ENCODE results near the gene ZNF618.
A peak's percentile ranks its signal among the peaks of the same experiment; 100 is the strongest.

ZNF618 gene

GRCh38 chr9:113963017-113963620, 87.0 kb downstream of the ZNF618 start:
- DNase-seq = peak; percentile 29 to 51

GRCh38 chr9:113963696-113964494, 87.8 kb downstream of the ZNF618 start:
- DNase-seq = no peak

- DNase-seq = no peak
Observed at GRCh38 chr9:113964495-113965170, 88.5 kb downstream of the ZNF618 start.

DNA sequence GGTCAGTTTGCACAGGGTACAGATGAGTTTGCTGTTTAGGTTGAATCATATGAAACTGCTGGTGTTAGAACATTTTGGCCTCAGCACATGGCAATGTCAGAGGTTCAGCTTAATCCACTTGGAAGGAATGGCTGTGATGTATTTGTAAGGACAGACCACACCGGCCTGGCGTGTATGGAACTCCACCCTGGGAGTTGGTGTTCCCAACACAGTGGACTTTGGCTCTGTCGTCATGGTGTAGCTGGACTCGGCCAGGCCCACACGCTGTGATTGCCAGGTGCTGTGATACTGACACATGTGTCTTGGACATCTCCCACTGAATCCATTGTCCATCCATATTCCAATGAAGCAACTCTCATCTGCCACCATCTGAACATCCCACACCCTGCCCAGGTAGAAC, 90.3 kb downstream of the ZNF618 start:
- no peak for DNase-seq

GRCh38 chr9:113967380-113967779, 91.3 kb downstream of the ZNF618 start:
- no peak for DNase-seq

DNA sequence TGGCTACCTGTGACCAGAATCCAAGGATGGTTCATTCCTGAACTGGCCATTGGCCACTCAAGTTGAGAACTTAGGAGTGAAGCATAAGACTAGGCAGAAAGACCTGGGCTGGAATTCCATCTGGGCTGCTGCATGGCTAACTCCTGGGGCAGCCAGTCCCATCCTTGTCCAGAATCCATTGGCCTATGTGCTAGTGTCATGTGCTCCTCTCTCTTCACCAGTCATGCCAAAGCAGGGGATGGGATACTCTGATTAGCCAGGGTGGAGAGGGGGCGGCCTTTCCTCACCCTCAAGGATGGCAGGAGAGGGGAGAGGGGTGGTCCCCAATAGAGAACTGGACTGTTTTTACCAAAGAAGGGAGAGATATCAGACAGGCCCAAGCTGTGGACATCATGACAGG, 93.2 kb downstream of the ZNF618 start:
- DNase-seq = no peak

DNA sequence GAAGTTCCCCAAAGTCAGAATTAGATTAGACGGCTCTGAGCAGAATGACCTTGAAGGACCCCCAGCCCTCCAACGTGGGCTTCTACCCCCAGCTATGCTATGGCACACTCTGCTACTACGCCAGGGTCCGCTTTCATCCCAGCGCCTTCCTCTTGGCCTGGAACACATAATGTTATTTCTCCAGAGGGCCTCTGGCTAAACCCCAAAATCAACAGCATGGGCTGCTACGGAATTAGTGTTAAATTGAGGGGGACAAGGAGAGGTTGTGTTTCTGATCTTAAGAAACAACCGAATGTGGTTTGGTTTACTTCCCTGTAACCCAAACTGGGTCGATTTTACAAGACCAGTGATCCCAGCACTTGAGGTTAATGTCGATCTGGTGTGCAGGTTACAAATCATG, 97.1 kb downstream of the ZNF618 start:
- DNase-seq = no peak

DNA sequence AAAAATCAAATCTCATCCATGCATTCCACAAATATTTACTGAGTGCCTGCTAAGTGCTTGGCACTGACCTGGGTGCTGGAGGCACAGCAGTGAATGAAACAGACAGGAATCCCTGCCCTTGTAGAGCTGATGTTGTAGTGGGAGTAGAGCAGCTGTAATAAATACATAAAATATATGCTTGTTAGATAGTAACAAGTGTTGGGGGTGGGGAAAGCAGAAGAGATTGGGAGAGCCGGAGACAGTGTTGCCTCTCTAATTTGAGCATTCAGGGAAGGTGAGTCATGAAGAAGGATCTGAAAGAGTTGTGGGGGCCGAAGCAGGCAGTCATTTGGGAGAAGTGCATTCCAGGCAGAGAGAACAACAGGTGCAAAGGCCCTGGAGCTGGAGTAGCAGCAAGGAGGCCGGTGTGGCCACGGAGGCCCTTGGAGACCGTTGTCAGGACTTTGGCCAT, 97.9 kb downstream of the ZNF618 start:
- no peak for DNase-seq

- DNase-seq = no peak
Observed at GRCh38 chr9:113976915-113977314, 100.8 kb downstream of the ZNF618 start.

DNA sequence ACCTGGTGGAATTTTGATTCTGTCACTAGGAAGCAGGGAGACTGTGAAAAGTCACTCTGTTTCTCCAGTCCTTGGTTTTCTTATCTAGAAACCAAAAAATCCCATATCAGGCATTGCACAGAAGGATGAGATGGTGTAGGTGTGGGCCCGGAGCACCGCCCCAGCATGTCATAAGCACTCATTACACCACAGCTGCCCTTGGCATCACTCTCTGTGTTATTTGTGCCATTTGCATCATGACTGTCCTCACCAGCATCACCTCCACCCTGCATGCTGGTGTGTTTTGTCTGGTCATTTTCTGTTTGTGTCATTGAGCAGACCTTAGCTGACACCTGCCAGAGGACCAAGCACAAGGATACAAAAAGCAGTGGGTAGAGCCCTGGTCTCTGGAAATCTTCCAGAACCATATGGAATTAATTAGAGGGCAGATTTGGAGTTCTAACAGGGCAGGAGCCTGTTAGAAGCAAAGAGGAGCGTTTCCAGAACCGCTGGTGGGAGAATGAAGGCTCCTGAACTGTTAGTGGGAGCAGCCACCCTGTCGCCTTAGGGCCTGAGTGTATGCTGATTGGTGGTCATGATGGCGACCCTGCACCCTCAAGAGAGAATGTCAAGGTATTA, 102.7 kb downstream of the ZNF618 start:
- DNase-seq = no peak

DNA sequence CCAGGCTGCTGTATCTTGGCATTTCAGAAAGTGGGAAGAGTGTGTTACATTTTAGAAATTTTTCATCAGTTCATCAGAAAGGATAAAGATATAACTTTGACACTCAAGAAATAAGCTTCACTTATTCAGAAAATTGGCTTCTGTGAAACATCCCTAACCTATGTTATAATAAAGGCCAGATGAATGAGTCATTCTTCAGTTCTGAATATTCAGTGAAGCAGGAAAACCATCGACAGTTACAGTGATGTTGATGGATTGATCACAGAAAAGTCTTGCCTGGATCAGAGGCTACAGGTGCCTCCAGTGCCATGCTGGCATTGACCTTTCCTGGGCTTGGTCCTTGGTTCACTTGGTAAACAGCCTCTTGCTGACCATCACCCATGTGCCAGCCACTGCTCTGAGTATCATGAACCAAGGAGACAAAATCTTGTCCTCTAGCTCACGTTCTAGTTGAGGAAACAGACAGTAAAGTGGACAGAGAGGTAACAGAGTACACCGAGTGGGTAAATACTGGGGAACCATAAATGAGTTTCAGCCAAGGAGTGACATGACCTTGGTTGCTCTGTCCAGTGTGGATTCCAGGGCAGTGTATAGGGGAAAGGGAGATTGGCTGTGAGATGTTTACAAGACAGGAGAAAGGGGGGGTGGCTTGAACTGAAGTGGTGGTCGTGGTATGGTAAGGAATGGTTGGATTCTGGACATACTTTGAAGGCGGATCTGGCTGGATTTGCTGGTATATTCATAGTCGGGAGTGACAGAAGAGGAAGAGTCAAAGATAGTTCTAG, 103.4 kb downstream of the ZNF618 start:
- DNase-seq = no peak

DNA sequence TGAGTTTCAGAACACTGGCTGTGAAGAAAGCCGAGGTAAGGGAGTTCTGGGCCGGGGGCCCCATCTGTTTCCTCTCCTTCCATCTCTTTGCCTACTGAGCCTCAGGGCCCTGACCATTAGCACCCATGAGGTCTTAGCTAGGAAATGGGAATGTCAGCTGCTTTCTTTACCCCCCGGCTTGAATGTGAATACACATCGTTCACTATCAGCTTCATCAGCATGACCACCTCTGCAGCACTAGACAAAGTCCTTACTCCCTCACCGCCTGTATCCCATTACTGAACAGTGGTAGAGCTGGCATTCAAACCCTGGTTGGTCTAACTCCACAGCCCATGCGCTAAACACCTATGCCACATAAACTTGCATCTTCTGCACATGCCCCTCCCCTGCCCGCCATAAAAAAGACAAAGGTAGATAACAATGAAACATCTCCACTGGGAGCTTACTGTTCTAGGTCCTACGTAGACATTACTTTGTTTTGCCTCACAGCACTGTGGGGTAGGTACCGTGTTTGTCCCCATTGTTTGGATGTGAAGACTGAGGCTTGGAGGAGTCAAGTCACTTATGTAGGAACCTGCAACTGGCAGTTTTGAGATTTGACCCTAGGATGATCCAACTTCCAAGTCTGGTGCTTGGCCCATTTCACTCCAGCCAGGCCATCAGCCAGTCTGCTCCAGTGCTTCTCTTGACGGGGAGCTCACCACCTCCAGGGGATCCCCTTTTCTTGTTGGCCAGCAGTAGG, 108.7 kb downstream of the ZNF618 start:
- DNase-seq = no peak

GRCh38 chr9:113985968-113986585, 110.0 kb downstream of the ZNF618 start:
- DNase-seq = no peak

DNA sequence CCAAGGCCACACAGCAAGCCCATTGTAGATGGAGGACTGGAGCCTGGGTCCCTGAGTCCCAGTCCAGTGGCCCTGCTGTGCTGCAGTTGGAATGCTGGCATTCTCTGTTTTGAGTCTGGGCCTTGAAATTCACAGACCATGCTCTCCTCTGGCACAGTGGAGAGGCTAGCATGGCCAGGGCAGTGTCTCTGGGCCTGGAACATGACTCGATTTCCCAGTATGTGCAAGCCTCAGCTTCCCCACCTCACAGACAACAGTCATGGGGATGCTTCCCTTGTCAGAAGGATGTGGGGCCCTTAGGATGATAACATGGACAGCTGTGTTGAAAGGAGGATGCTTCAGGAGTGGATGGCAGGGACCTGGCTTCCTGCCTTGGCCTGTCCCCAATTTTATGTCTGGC, 110.8 kb downstream of the ZNF618 start:
- DNase-seq = no peak

GRCh38 chr9:113987526-113987925, 111.4 kb downstream of the ZNF618 start:
- DNase-seq = no peak

DNA sequence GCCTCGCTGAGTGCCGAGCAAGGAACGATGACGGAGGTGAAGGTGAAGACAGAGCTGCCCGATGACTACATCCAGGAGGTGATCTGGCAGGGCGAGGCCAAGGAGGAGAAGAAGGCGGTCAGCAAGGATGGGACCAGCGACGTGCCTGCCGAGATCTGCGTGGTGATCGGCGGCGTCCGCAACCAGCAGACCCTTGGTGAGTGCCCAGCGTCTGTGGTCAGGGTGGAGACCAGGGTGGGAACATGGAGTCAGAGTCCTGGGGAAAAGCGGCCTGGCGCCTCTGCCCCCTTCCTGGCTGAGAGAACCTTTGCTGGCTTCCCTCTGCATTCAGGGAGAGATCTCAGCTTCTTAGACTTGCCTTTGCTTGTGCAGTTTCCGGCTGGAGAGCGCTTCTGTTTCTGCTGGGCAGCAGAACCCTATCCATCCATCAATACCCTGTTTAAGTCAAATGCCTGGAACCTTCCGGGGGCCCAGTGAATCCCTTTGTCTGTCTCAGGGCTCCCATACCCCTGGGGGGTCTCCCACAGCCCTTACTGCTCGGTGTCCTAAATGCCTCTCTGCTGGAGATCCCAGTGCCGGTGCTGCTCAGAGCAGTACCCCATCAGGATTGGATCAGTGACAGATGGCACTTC, 112.4 kb downstream of the ZNF618 start:
- DNase-seq = no peak

GRCh38 chr9:113989017-113989713, 113.1 kb downstream of the ZNF618 start:
- DNase-seq = no peak

DNA sequence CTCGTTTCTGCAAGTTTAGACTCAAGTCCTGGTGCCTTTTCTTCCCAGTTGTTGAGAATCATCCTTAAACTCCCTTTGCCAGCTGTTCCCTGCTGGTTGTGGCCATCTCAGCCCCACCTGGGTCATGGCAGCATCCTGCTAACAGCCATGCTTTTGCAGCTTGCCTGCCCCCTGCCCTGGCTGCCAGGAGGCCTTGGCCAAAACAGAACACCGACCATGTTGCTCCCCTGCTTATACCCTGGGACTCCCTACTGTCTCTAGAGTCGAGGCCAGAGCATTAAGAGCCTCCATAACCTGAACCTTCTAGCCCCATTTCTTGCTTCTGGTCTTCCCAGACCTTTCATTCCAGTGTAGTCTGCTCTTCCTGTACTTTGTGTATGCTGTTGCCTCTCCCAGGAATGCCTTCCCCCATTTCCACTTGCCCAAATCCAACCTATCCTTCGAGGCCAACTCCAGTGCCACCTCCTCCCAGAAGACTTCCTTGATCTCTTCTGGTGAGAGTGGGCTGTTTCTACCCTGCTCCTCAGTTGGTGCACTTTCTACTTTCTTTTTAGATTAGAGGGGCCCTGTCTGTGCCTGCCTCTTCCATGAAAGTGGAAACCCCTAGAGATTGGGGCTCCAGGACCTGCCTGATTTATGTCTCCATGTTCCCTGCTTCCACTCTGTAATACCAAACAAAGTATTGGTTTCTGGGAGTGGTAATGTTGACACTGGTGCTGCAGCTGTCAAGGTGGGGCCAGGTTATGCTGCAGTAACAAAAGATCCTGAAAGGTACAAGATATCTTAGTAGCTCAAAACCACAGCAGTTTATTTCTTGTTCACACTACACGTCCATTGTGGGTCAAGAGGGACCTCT, 113.8 kb downstream of the ZNF618 start:
- DNase-seq = no peak

GRCh38 chr9:113990570-113990907, 114.4 kb downstream of the ZNF618 start:
- no peak for DNase-seq

Measured in activated T-cell treated with anti-CD3 and anti-CD28 coated beads, Interleukin-2, amount 50 U/mL, for 48 hours (primary cell).